GM15510 (cell line): ENCODE measurements around the gene PPP1R26.

Experiments used
- POLR2A ChIP-seq: IDR thresholded peaks from 3 replicates; pipeline ENCODE4 v1.6.1; 2011; ENCODE audit warnings: borderline replicate concordance; ENCODE audit not compliant: insufficient read length; ENCODE audit errors: extremely low read depth

The PPP1R26 gene

DNA sequence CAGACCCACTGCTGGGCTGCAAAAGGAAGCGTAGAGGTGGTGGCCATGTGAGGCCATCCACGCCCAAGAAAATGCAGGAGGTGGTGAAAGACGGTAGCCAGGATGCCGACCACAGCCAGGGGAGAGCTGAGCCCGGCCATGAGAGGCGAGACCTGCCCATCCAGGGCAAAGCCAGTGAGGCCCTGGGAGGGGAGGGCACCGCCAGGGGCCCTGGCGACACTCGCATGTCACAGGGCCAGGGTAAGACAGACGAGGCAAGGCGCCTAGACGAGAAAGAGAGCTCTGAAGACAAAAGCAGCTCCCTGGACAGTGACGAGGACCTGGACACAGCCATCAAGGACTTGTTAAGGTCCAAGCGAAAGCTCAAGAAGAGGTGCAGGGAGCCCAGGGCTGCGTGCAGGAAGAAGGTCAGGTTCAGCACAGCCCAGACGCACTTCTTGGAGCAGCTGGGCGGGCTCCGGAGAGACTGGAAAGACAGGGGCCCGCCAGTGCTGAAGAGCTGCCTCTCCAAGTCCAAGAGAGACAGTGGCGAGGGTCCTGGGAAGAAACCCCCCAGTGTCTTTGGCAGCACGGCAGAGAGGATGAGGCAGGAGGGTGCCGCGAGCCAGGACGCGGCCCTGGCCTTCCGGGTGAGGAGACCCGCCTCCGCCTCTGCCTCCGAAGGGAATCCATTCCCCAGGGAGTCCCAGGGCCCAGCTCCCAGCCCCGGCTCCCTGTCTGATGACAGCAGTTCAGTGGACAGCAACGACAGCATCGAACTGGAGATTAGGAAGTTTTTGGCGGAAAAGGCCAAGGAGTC is 6.9 kb downstream of the PPP1R26 start:
- TF ChIP-seq POLR2A = no peak

DNA sequence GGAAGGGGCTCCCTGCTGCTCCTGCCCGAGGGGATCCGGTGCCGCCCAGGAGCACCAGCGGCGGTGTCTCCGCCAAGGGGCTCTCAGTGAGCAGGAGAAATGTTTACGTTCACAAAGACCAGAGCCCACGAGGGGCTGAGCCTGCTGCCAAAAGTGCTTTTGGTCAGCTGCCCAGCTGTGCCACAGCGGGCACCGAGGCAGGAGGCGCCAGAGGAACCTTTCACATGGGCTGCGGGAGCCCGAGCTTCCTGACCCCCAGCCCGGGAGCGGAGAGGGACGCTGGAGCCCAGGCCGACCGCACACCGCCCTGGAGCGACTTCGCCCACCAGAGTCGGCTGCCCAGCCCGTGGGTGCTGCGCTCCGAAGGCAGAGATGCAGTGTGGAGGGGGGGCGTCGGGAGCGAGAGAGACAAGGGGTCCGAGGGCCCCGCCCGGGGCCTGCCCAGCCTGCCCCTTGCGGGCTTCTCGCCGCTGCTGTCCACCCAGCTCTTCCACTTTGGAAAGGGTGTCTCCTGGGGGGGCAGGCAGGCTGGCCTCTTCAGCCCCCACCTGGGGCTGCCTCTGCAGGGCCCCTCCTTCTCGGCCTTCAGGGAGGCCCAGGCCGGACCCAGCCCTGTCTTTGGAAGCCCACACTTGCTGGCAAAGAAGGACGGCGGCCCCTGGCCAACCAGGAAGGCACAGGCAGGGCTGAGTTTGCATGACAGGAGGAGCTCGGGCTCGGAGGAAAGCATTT is 7.9 kb downstream of the PPP1R26 start:
- TF ChIP-seq POLR2A = no peak

DNA sequence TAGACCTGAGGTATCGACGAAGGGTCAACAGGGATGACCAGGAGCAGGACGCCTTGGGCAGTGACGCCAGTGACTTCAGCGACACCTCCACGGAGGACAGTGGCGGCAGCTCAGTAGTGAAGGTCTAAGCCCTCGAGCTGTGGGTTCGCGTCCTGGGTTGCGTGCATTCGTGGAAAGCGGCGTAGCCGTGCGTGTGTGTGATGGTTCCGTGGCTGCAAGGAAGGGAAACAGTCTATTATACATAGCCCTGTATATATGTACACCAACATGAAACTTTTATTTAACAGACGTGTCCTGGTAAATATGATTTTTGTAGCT is 8.4 kb downstream of the PPP1R26 start:
- no peak for TF ChIP-seq POLR2A

DNA sequence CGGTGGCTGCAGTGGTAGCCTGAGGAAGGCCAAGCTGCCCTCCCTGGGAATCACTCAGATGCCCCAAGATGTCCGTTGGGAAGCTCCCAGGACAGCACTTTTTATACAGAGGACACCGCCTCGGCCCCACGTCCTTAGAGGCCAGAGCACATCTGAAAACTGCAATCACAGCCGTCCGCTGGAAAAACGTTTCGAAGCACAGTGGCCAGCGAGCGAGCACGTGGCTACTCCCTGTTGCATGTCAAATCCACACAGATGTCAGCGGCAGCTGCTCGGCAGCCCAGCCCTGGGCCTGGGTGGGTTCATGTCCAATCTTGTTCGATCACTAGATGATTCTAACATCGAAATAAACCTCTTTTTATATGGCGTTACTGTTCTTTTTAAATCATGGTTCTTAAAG is 8.9 kb downstream of the PPP1R26 start:
- no peak for TF ChIP-seq POLR2A

DNA sequence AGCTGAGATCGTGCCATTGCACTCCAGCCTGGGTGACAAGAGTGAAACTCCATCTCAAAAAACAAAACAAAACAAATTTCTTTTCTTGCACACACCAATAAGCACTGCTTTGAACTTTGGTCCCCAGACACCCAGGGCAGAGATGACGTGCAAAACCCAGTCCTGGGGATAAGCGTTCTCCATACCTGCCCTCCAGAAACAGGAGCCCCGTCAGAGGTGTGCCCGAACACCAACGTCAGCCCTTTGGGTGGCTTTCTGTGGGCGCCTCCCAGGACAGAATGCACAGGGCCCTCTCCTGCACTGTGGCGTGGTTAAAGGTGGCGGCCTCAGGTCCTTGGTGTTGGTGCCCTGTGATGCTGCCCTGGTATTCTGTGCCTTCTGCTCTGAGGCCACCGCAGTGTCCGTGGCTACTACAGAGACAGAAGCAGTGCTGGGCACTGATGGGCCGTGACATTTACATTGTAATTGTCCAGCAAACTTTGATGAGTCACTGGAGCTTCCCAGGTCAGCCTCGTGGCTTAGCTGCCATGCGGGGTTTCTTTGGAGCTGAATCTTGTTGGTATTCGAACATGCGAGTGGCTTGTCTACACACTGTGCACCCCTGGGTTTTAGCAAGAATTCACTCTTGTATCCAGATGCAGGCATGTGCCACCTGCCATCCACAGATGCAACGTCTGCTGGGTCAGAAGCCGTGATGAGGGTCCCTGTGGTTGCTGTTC is 9.8 kb downstream of the PPP1R26 start:
- no peak for TF ChIP-seq POLR2A

DNA sequence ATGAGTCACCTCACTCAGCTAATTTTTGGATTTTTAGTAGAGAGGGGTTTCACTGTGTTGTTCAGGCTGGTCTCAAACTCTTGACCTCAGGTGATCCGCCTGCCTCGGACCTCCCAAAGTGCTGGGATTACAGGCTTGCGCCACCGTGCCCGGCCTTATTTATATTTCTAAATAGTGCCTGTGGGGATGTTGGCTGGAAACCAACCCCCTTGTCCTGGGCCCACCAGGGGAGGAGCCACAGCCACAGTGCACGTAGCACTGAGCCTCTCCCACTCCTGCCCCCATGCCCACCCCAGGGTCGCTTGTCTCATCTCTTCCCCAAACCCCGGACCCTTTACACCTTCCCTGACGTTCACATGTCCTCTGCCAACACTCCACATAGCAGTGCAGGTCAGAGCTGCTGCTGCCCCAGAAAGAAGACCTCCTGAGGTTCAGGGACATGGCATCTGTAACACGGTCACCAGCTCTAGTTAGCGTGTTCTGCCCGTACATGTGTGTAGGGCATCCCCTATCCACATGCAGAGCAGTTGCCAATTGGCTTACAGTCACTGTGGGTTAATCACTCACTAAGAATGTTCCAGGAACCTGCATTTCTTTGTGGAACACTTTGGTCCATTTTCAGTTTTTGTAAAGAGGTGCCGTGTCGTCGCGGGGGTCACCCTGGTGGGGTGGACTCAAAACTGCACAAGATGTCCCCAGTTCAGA is 10.7 kb downstream of the PPP1R26 start:
- no peak for TF ChIP-seq POLR2A

DNA sequence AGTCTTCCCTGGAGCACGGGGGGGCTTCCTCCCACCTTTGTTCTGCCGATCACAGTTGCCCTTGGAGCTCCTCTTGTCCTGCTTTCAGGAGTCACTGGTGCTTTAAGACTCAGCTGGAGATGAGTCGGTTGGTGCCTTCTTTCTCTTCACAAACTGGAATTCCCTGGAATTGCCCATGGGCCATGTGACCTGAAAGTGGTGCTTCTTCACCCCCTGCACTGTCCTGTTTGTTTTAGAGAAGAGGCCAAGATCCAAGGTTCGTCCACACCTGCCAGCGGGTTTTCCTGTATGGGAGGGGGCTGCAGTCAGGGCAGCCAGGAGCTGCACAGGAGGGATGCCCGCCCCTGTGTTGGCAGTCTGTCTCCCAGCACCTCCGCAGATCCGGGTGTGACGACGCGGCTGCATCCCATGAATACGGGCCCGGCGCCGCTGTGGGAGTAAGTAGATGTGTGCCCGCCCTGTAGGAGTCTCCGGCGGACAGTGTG is 11.4 kb downstream of the PPP1R26 start:
- no peak for TF ChIP-seq POLR2A

DNA sequence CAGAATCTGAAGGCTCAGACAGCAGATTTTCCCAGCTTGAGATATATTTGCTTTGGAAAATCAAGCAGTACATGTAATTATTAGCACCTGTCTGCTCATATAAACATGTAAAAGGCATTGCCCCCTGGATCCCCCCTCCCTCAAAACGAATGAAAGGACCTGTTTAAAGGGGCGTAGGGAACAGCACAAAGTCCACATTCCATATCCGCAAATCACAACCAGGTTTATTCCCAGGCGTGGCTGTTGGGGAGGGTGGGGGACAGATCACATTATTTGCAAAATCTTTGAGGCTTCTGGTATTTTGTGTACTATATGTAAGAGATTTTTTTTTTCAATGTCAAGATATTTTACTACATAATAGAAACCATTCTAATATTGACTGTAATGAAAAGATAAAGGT is 12.2 kb downstream of the PPP1R26 start:
- no peak for TF ChIP-seq POLR2A

DNA sequence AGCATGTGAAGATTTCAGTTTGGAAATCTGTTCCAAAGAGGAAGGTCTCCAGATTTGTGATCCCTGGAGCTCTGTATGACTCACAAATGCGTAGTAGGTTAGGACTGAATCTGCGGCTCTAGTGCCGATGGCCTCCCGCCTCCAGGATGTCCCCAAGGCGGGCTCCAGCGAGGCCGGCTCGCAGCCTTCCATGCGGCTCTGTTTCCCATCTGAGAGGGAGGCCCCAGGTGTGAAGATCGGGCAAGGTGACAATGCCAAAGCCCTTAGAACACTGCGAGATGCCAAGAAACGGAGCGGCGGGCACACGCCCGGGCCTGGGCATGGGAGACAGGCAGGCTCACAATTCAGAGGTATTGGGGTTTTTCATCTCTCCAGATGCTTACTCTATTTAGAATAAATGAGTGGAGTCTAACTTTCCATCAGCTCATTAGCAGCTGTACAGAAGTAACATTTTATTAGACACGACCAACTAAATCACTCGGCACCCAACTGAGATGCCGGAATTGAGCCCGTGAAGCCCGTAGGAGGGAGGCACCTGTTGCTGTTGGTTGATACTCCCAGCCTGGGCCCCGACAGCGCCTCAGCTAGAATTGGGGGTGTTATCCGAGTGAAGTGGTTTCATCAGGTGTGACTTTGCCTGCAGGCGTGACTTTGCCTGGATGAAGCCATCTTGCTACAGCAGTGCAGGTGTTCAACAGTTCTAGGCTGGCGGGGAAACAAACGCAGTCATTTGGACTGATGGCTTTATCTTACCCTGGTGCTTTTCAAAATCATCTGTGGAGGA is 13.5 kb downstream of the PPP1R26 start:
- TF ChIP-seq POLR2A = no peak

DNA sequence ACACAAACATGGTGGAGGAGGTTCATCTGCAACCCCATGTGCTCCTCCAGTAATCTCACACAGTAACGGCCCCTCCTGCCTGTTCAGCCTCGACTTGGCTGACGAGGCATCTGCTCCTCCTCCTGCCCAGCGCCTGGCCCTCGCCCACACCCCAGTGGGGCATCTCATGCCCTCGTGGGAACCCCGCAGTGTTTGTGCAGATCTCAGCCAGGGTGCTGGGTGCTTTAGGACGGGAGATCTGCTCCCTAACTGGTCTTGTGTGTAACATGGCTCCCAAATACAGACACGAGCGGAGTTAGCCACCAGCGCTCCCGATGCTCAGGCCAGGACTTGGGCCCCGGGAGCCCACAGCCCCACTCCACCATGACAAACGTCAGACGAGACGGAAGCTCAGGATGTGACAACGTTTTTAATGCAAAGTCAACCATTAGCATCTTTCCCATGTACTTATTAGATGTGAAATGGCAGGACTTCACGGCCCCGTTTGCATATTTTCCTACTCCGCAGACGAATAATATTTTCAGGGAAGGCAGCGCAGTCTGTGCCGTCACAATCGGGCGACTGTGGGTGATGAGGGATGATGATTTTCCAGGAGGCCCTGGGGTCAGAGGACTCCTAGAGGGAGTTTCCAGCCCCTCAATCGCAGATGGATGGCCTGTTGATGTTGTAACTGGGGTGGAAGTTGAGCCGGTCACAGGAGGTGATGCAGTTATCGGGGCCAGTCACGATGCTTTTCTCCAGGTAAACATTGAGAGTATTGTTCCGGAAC is 15.4 kb downstream of the PPP1R26 start:
- no peak for TF ChIP-seq POLR2A

DNA sequence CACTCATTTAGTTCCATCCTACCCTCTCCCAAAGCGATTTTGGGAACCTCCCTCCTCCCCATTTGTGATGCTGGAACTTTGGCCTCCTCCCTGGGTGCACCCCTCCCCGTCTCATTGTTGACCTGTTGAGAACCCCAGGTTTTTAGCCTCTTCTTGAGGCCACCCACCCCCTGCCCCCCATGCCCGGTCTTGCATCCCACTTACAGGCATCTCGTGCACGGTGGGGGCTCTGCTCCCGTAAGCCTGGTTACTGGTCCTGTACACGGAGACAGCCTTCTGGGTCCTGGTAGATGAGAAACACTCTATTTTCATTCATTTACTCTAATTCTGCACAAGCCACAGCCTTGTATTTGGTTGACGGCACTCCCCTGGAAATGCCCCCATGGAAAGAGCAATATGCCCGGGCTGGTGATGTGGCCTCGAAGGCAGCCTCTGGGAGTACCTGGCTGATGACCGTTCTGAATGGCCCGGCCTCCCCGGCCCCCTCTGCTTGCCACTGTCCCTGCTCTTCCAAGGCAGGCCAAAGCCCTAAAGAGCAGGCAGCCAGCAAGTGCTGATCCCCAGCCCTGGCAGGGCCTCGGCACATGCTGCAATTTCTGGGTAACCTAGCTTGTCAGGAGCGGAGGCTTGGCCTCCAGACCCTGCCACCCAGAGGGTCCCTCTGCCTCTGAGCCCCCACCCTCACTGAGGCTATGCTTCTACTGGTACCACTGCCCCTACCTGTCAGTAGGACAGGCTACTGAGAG is 19.0 kb downstream of the PPP1R26 start:
- no peak for TF ChIP-seq POLR2A

DNA sequence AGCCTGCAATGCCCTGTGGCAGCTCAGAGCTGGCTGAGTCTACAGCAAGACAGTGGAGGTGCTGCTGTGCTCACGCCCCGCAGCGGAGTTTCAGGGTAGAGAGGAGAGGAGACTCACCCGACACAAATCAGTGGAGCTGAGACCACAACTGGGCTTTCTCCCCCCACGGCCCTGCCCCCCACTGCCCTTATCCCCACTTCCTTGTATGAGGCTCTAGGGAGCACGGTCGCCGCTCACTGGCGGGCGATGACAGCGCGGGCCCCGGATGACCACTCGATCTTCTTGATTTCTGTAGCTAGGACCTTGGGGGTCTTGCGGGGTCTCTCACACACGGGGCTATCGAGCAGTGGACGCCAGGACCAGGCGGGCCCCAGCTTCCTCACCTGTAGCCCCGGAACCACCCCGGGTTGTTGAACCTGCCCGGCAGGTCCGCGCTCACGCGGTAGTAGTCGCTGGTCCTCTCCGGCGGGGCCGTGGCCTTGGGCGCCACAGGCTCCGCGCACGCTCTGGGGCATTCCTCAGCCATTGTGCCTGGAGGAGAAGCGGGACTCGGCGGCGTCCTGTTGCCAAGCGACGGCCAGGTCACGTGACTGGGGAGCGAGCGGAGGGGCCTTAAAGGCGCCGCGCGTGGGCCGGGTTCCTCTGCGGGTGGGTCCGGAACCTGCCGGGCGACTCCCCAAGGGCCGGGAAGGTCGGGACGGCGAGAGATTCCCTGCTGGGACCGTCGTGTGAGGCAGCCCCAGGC is 19.9 kb downstream of the PPP1R26 start:
- TF ChIP-seq POLR2A = no peak

DNA sequence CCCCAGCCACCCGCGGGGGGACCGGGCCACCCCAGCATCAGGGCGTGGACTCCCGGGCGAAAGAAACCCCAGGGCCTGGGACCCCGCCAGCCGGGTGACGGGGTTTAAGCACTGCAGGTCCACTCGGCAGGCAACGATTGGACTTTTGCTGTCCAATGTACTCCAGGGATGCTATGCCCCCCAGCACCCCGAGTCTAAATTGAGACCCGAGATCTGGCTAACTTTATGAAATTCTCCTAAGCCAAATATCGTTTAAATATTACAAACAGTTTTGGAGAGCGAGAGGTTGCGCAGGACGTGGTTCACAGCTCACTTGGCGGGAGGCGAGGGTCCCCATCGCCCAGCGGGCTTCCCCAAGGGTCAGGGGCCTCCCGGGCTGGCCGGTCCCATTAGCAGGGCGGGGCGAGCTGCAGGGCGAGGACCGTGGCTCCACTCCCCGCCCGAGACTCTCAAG is 20.5 kb downstream of the PPP1R26 start:
- TF ChIP-seq POLR2A = no peak
